HEK293 (cell line): ENCODE results near the gene SMARCB1.

Experiments
- CTCF ChIA-PET: fragments of 350-600 bp; formaldehyde crosslinking; extraction: SDS; loops from one replicate; lab custom pipeline; 2021; ENCODE audit warnings: antibody characterized with exemption; lab: Yijun Ruan, JAX
- POLR2A ChIA-PET: fragments of 300-600 bp; formaldehyde crosslinking; extraction: SDS; loops from one replicate; lab custom pipeline; 2020; ENCODE audit warnings: antibody characterized with exemption, inconsistent platforms; lab: Yijun Ruan, JAX
- H3K27ac ChIP-seq: fragments of 200-500 bp; sonication (Bioruptor generic); 2 replicates; pipeline ENCODE4 v1.5.1; 2014; ENCODE audit warnings: low read depth, low read length, control low read depth, inconsistent platforms; ENCODE audit errors: extremely low read depth
- H3K36me3 ChIP-seq, 2 experiments: fragments of 200-500 bp in 1 of 2; sonication (Bioruptor generic) in 1 of 2; 1 replicate in 1 of 2; 2 replicates in 1 of 2; pipeline ENCODE4 v1.5.1; 2014 to 2017; ENCODE audit warnings: inconsistent platforms in 2 of 2, low read length in 2 of 2; ENCODE audit not compliant: control insufficient read depth in 2 of 2, insufficient read depth in 1 of 2
- H3K4me1 ChIP-seq: fragments of 200-500 bp; sonication (Bioruptor generic); 2 replicates; pipeline ENCODE4 v1.5.1; 2014; ENCODE audit warnings: mild to moderate bottlenecking, low read length, inconsistent platforms; ENCODE audit not compliant: control insufficient read depth, insufficient read depth
- H3K4me3 ChIP-seq: 2 replicates; pipeline ENCODE4 v1.5.1; 2011; ENCODE audit warnings: low read depth, mild to moderate bottlenecking, control low read depth, low read length, moderate library complexity
- H3K9me3 ChIP-seq: fragments of 200-500 bp; sonication (Bioruptor generic); 2 replicates; pipeline ENCODE4 v1.5.1; 2014; ENCODE audit warnings: low read depth, low read length, inconsistent platforms; ENCODE audit not compliant: control insufficient read depth, insufficient read depth
- EGR2 ChIP-seq: fragments of 450-650 bp; formaldehyde crosslinking; IDR thresholded peaks from 2 replicates; pipeline ENCODE4 v1.5.1; 2016; ENCODE audit warnings: low read depth, missing biosample characterization, missing genetic modification characterization
- GFI1B ChIP-seq: fragments of 450-650 bp; formaldehyde crosslinking; IDR thresholded peaks from 2 replicates; pipeline ENCODE4 v1.5.1; 2016; ENCODE audit warnings: missing biosample characterization, missing genetic modification characterization
- OVOL3 ChIP-seq: fragments of 450-650 bp; formaldehyde crosslinking; IDR thresholded peaks from 2 replicates; pipeline ENCODE4 v1.5.1; 2016; ENCODE audit warnings: missing biosample characterization, missing genetic modification characterization
- RBAK ChIP-seq: fragments of 450-650 bp; formaldehyde crosslinking; IDR thresholded peaks from 2 replicates; pipeline ENCODE4 v1.5.1; 2016; ENCODE audit warnings: missing biosample characterization, missing genetic modification characterization
- REST ChIP-seq: fragments of 450-650 bp; formaldehyde crosslinking; IDR thresholded peaks from 2 replicates; pipeline ENCODE4 v1.5.1; 2016; ENCODE audit warnings: missing biosample characterization, missing genetic modification characterization
- SALL2 ChIP-seq: fragments of 450-650 bp; formaldehyde crosslinking; IDR thresholded peaks from 2 replicates; pipeline ENCODE4 v1.5.0; 2017; ENCODE audit warnings: missing biosample characterization, mild to moderate bottlenecking, missing genetic modification characterization, borderline replicate concordance
- ZBTB20 ChIP-seq: fragments of 450-650 bp; formaldehyde crosslinking; IDR thresholded peaks from 2 replicates; pipeline ENCODE4 v1.5.1; 2016; ENCODE audit warnings: missing biosample characterization, missing genetic modification characterization
- ZBTB21 ChIP-seq: fragments of 450-650 bp; formaldehyde crosslinking; IDR thresholded peaks from 2 replicates; pipeline ENCODE4 v1.5.1; 2017; ENCODE audit warnings: missing biosample characterization, missing genetic modification characterization
- ZBTB6 ChIP-seq: fragments of 450-650 bp; formaldehyde crosslinking; IDR thresholded peaks from 2 replicates; pipeline ENCODE4 v1.5.1; 2017; ENCODE audit warnings: missing biosample characterization, missing genetic modification characterization
- ZFHX2 ChIP-seq: fragments of 450-650 bp; formaldehyde crosslinking; conservative IDR thresholded peaks from 2 replicates; pipeline ENCODE4 v1.5.1; 2016; ENCODE audit warnings: missing biosample characterization, missing genetic modification characterization
- ZNF10 ChIP-seq: fragments of 450-650 bp; formaldehyde crosslinking; IDR thresholded peaks from 2 replicates; pipeline ENCODE4 v1.5.1; 2017; ENCODE audit warnings: missing biosample characterization, missing genetic modification characterization
- ZNF146 ChIP-seq: fragments of 450-650 bp; formaldehyde crosslinking; IDR thresholded peaks from 2 replicates; pipeline ENCODE4 v1.5.1; 2016; ENCODE audit warnings: missing biosample characterization, missing genetic modification characterization
- ZNF155 ChIP-seq: fragments of 450-650 bp; formaldehyde crosslinking; IDR thresholded peaks from 2 replicates; pipeline ENCODE4 v1.5.1; 2016; ENCODE audit warnings: missing biosample characterization, missing genetic modification characterization
- ZNF239 ChIP-seq: fragments of 450-650 bp; formaldehyde crosslinking; IDR thresholded peaks from 2 replicates; pipeline ENCODE4 v1.5.1; 2016; ENCODE audit warnings: missing biosample characterization, missing genetic modification characterization
- ZNF24 ChIP-seq: fragments of 450-650 bp; formaldehyde crosslinking; IDR thresholded peaks from 2 replicates; pipeline ENCODE4 v1.5.1; 2016; ENCODE audit warnings: missing biosample characterization, missing genetic modification characterization
- ZNF404 ChIP-seq: fragments of 450-650 bp; formaldehyde crosslinking; IDR thresholded peaks from 2 replicates; pipeline ENCODE4 v1.5.1; 2017; ENCODE audit warnings: missing biosample characterization, missing genetic modification characterization
- ZNF488 ChIP-seq: fragments of 450-650 bp; formaldehyde crosslinking; IDR thresholded peaks from 2 replicates; pipeline ENCODE4 v1.5.1; 2016; ENCODE audit warnings: missing biosample characterization, missing genetic modification characterization
- ZNF555 ChIP-seq: fragments of 450-650 bp; formaldehyde crosslinking; conservative IDR thresholded peaks from 2 replicates; pipeline ENCODE4 v1.5.1; 2017; ENCODE audit warnings: missing biosample characterization, mild to moderate bottlenecking, missing genetic modification characterization, inconsistent platforms
- ZNF561 ChIP-seq: fragments of 450-650 bp; IDR thresholded peaks from 2 replicates; pipeline ENCODE4 v1.5.1; 2018; ENCODE audit warnings: missing biosample characterization, missing genetic modification characterization, borderline replicate concordance
- ZNF580 ChIP-seq: fragments of 450-650 bp; formaldehyde crosslinking; IDR thresholded peaks from 2 replicates; pipeline ENCODE4 v1.5.1; 2016; ENCODE audit warnings: missing biosample characterization, missing genetic modification characterization
- ZNF677 ChIP-seq: fragments of 450-650 bp; IDR thresholded peaks from 2 replicates; pipeline ENCODE4 v1.5.0; 2018; ENCODE audit warnings: missing biosample characterization, mild to moderate bottlenecking, missing genetic modification characterization, moderate library complexity
- ZSCAN16 ChIP-seq: fragments of 450-650 bp; formaldehyde crosslinking; IDR thresholded peaks from 2 replicates; pipeline ENCODE4 v1.5.1; 2016; ENCODE audit warnings: missing biosample characterization, missing genetic modification characterization
- ZSCAN30 ChIP-seq: fragments of 450-650 bp; IDR thresholded peaks from 2 replicates; pipeline ENCODE4 v1.5.1; 2018; ENCODE audit warnings: missing biosample characterization, mild to moderate bottlenecking, missing genetic modification characterization, moderate library complexity

The SMARCB1 gene

GRCh38 chr22:23752750-23753149 is 34.0 kb upstream of the SMARCB1 start:
- CTCF ChIA-PET: no interaction called here
- H3K4me3 ChIP-seq: no peak overlapping the region
- H3K4me1 ChIP-seq: peaks cover 9% of the 10 kb centered on the region; the same call in 1 of the 2 replicates
- no peaks in the 10 kb centered on the region; a peak in 1 of 3 replicates for H3K36me3 ChIP-seq
- POLR2A ChIA-PET: no interaction called here
- no peaks in the 10 kb centered on the region for H3K9me3 ChIP-seq
- no peak overlapping the region for H3K27ac ChIP-seq
- TF ChIP-seq ZNF10 (tag by site-specific recombination) (no peak), ZNF239 (no peak), ZNF404 (no peak), ZNF155 (tag by site-specific recombination) (no peak), ZNF677 (tag by site-specific recombination) (no peak), ZNF580 (tag by site-specific recombination) (no peak), SALL2 (tag by site-specific recombination) (no peak), OVOL3 (tag by site-specific recombination) (no peak)

- Histone ChIP-seq H3K4me1 (peaks cover 9% of the 10 kb centered on the region; the same call in 1 of the 2 replicates), H3K27ac (no peak overlapping the region), H3K9me3 (no peaks in the 10 kb centered on the region), H3K4me3 (no peak overlapping the region), H3K36me3 (no peaks in the 10 kb centered on the region; a peak in 1 of 3 replicates)
- ChIA-PET CTCF (interaction anchor here (0.6 kb wide), 1 partner anchor 168 kb away, joined by 3 read pairs; no protein-coding TSS in a partner anchor), POLR2A (interaction anchor here (0.6 to 0.7 kb wide), 2 partner anchors 15 to 260 kb away, joined by 4 read pairs; no protein-coding TSS in a partner anchor)
- TF ChIP-seq ZFHX2 (tag by site-specific recombination): peak; percentile 93
- no peak for TF ChIP-seq ZSCAN16 (tag by site-specific recombination)
- TF ChIP-seq EGR2 (tag by site-specific recombination): peak; percentile 94
- TF ChIP-seq, all 188 proteins: peak for 2
Observed at GRCh38 chr22:23753385-23753784, 33.4 kb upstream of the SMARCB1 start.

GRCh38 chr22:23754220-23754919 is 32.4 kb upstream of the SMARCB1 start, which contains the start of gene VPREB3:
VPREB3 (minus strand) TSS chr22:23754425; CDS start chr22:23754363, 62 bp downstream.
- no peaks in the 10 kb centered on the region for H3K36me3 ChIP-seq
- H3K9me3 ChIP-seq: no peaks in the 10 kb centered on the region
- H3K4me1 ChIP-seq: peaks cover 9% of the 10 kb centered on the region; the same call in 1 of the 2 replicates
- no peak within 1 kb of the TSS for H3K4me3 ChIP-seq
- CTCF ChIA-PET: interaction anchor here (0.6 to 2.0 kb wide), 3 partner anchors 14 to 169 kb away, joined by 3 to 6 read pairs (median 3); partner anchors contain the start of genes CHCHD10 and SLC2A11
- POLR2A ChIA-PET: interaction anchor here (0.9 kb wide), 1 partner anchor 13 kb away, joined by 3 read pairs; no protein-coding TSS in a partner anchor
- no peak within 1 kb of the TSS for H3K27ac ChIP-seq
- TF ChIP-seq ZNF404 (no peak), ZNF488 (tag by site-specific recombination) (no peak), GFI1B (no peak), ZBTB20 (tag by site-specific recombination) (no peak), RBAK (tag by site-specific recombination) (no peak), REST (tag by site-specific recombination) (no peak), ZSCAN30 (tag by site-specific recombination) (no peak), ZNF561 (tag by site-specific recombination) (no peak), ZNF24 (tag by site-specific recombination) (no peak), ZNF555 (tag by site-specific recombination) (no peak), ZBTB21 (tag by site-specific recombination) (no peak), ZBTB6 (tag by site-specific recombination) (no peak), ZNF146 (tag by site-specific recombination) (no peak)
